Measurements from ENCODE around the gene KMT2B.

Gene KMT2B, protein sequence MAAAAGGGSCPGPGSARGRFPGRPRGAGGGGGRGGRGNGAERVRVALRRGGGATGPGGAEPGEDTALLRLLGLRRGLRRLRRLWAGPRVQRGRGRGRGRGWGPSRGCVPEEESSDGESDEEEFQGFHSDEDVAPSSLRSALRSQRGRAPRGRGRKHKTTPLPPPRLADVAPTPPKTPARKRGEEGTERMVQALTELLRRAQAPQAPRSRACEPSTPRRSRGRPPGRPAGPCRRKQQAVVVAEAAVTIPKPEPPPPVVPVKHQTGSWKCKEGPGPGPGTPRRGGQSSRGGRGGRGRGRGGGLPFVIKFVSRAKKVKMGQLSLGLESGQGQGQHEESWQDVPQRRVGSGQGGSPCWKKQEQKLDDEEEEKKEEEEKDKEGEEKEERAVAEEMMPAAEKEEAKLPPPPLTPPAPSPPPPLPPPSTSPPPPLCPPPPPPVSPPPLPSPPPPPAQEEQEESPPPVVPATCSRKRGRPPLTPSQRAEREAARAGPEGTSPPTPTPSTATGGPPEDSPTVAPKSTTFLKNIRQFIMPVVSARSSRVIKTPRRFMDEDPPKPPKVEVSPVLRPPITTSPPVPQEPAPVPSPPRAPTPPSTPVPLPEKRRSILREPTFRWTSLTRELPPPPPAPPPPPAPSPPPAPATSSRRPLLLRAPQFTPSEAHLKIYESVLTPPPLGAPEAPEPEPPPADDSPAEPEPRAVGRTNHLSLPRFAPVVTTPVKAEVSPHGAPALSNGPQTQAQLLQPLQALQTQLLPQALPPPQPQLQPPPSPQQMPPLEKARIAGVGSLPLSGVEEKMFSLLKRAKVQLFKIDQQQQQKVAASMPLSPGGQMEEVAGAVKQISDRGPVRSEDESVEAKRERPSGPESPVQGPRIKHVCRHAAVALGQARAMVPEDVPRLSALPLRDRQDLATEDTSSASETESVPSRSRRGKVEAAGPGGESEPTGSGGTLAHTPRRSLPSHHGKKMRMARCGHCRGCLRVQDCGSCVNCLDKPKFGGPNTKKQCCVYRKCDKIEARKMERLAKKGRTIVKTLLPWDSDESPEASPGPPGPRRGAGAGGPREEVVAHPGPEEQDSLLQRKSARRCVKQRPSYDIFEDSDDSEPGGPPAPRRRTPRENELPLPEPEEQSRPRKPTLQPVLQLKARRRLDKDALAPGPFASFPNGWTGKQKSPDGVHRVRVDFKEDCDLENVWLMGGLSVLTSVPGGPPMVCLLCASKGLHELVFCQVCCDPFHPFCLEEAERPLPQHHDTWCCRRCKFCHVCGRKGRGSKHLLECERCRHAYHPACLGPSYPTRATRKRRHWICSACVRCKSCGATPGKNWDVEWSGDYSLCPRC (N-terminal part only)

GRCh38 chr19:35717665-35718344 is at the start of gene KMT2B:
Gene KMT2B (plus strand): TSS chr19:35718003. CDS start chr19:35718019, 16 bp downstream.
- Histone ChIP-seq H3K9me2 (ENCODE audit: low read depth, low read length) (no peaks in the 10 kb centered on the region), H3K27me3 (ENCODE audit: insufficient read depth, low read length) (peaks cover 3% of the 10 kb centered on the region; the same call in 1 of the 2 replicates), H3K9me3 (ENCODE audit: low read length) (no peaks in the 10 kb centered on the region), H3K36me3 (ENCODE audit: insufficient read depth, low read length) (peaks cover 28% of the 10 kb centered on the region), H3K9ac (ENCODE audit: low read length) (peak within 1 kb of the TSS; percentile 83), H2AFZ (ENCODE audit: low read length) (no peak within 1 kb of the TSS), H3F3A (ENCODE audit: insufficient read depth, low read length) (no peaks in the 10 kb centered on the region), H4K20me1 (ENCODE audit: insufficient read depth, low read length) (no peaks in the 10 kb centered on the region), H3K27ac (ENCODE audit: low read depth, low read length, poor library complexity, severe bottlenecking) (no peak within 1 kb of the TSS), H3K79me2 (ENCODE audit: insufficient read depth, low read length) (peaks cover 8% of the 10 kb centered on the region), H3K4me2 (ENCODE audit: low read length) (peak within 1 kb of the TSS; percentile 84), H3K4me3 (ENCODE audit: low read depth, low read length, poor library complexity, severe bottlenecking) (peak within 1 kb of the TSS; percentile 77), H3K4me1 (ENCODE audit: insufficient read depth, low read length, severe bottlenecking) (peaks cover 22% of the 10 kb centered on the region)
- TF ChIP-seq, protein P1, sequence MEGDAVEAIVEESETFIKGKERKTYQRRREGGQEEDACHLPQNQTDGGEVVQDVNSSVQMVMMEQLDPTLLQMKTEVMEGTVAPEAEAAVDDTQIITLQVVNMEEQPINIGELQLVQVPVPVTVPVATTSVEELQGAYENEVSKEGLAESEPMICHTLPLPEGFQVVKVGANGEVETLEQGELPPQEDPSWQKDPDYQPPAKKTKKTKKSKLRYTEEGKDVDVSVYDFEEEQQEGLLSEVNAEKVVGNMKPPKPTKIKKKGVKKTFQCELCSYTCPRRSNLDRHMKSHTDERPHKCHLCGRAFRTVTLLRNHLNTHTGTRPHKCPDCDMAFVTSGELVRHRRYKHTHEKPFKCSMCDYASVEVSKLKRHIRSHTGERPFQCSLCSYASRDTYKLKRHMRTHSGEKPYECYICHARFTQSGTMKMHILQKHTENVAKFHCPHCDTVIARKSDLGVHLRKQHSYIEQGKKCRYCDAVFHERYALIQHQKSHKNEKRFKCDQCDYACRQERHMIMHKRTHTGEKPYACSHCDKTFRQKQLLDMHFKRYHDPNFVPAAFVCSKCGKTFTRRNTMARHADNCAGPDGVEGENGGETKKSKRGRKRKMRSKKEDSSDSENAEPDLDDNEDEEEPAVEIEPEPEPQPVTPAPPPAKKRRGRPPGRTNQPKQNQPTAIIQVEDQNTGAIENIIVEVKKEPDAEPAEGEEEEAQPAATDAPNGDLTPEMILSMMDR (IDR thresholded peaks at IDR 0.05; ENCODE audit: low read length) = no peak
- no peak for TF ChIP-seq EZH2 (IDR thresholded peaks at IDR 0.05; ENCODE audit: borderline replicate concordance, low read length)

- no peak overlapping the region for H3K27ac ChIP-seq (ENCODE audit: low read depth, low read length, poor library complexity, severe bottlenecking)
- H3K9me3 ChIP-seq (ENCODE audit: low read length) = no peaks in the 10 kb centered on the region
- H3K9ac ChIP-seq (ENCODE audit: low read length) = no peak overlapping the region
- H2AFZ ChIP-seq (ENCODE audit: low read length) = no peak overlapping the region
- no peaks in the 10 kb centered on the region for H3K36me3 ChIP-seq (ENCODE audit: insufficient read depth, low read length)
- no peaks in the 10 kb centered on the region for H3K4me1 ChIP-seq (ENCODE audit: insufficient read depth, low read length, severe bottlenecking)
- no peaks in the 10 kb centered on the region for H3K9me2 ChIP-seq (ENCODE audit: low read depth, low read length)
- H3F3A ChIP-seq (ENCODE audit: insufficient read depth, low read length) = no peaks in the 10 kb centered on the region
- no peak overlapping the region for H3K4me2 ChIP-seq (ENCODE audit: low read length)
- peaks cover 6% of the 10 kb centered on the region; the same call in 1 of the 2 replicates for H3K27me3 ChIP-seq (ENCODE audit: insufficient read depth, low read length)
- TF ChIP-seq, protein P1 (IDR thresholded peaks at IDR 0.05; ENCODE audit: low read length) = no peak
- TF ChIP-seq EZH2 (IDR thresholded peaks at IDR 0.05; ENCODE audit: borderline replicate concordance, low read length) = no peak
- no peaks in the 10 kb centered on the region for H4K20me1 ChIP-seq (ENCODE audit: insufficient read depth, low read length)
- no peak overlapping the region for H3K4me3 ChIP-seq (ENCODE audit: low read depth, low read length, poor library complexity, severe bottlenecking)
- no peaks in the 10 kb centered on the region for H3K79me2 ChIP-seq (ENCODE audit: insufficient read depth, low read length)
Measured at GRCh38 chr19:35669566-35669965, 48.2 kb upstream of the KMT2B start.

All from OCI-LY1 (cell line).